Measurements from ENCODE around the gene DIPK1B.

DNA sequence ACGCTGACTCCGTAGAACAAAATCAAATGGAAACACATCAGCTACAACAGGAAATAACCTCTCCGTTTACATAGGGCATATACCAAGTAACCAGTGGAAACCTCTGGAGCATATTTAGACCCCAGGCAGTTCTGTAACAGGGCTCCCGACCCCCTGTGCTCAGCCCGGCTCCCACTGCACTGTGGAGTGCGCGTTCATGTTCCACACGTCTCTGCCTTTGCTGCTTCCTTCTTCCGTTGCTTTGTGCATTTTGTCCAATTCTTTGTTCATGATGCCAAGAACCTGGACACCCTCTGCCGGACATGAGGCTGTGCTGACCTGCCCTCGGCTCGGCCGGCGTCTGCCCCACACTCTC lies 19.3 kb upstream of the DIPK1B start:
- TF ChIP-seq EZH2phosphoT487 (IDR thresholded peaks at IDR 0.05; ENCODE audit: borderline replicate concordance, low read length) (no peak), CTCF (conservative IDR thresholded peaks at IDR 0.05; ENCODE audit: low read depth, low read length) (no peak), EZH2 (IDR thresholded peaks at IDR 0.05; ENCODE audit: low read length, unreplicated experiment) (no peak)
